Mucosa of descending colon (tissue), 3 donors: ENCODE measurements around the gene ITPKB. TPM values are rescaled to one million over a fixed set of nuclear protein-coding genes. Genes with fewer than 3 reads are reported as not detected.

Source experiments
- ATAC-seq: fragments of 200-7000 bp; cut with Tn5 transposase; one replicate; pipeline ENCODE4 v1.9.1; 2020; ENCODE audit warnings: mild to moderate bottlenecking, moderate library complexity
- DNase-seq, 3 donors: peaks; one replicate each; pipeline ENCODE4 v3.0.0-alpha.2; 2020
- H3K36me3 ChIP-seq: fragments of 200-600 bp; one replicate; pipeline ENCODE4 v1.8.0; 2021; ENCODE audit warnings: low read depth, mild to moderate bottlenecking
- H3K4me1 ChIP-seq: fragments of 200-600 bp; one replicate; pipeline ENCODE4 v1.8.0; 2021; ENCODE audit warnings: low read depth, mild to moderate bottlenecking
- H3K4me3 ChIP-seq: fragments of 200-600 bp; one replicate; pipeline ENCODE4 v1.8.0; 2021; ENCODE audit warnings: mild to moderate bottlenecking
- H3K9me3 ChIP-seq: fragments of 200-600 bp; one replicate; pipeline ENCODE4 v1.8.0; 2021; ENCODE audit warnings: mild to moderate bottlenecking
- intact Hi-C, 2 donors: fragments of 100-400 bp; cut with DNase I in 1 of 2; cut with micrococcal nuclease in 1 of 2; formaldehyde crosslinking; loops; one replicate each; pipeline versions ENCODE4 v1.11.0 to v1.11.1; 2022; cut with DNase I, micrococcal nuclease
- total RNA-seq, 3 donors: library from RNA; stranded (reverse); fragmentation: NEBNext Ultra II Directional in 2 of 3; extraction: Animal tissue kit (Norgen Biotek cat#: 25700) in 2 of 3; gene quantifications; one replicate each; pipeline versions ENCODE4 v1.2.1 to v1.2.4, GENCODE V29; 2021 to 2023
- TF ChIP-seq, protein P1 (sequence below): fragments of 200-600 bp; IDR thresholded peaks from one replicate; pipeline ENCODE4 v1.8.0; 2022; ENCODE audit warnings: antibody characterized with exemption, mild to moderate bottlenecking
- donor health status: DM: no; HTN: no; CAD: no; lungs with moderate emphysema.
- donor health status: DM: no; HTN: no; CAD: no.
- donor health status: DM: no; HTN: yes; CAD: no.

ITPKB gene
- total RNA-seq, 3 donors from 2014 or later = 9.5 to 90.3 (median 11.7) TPM

DNA sequence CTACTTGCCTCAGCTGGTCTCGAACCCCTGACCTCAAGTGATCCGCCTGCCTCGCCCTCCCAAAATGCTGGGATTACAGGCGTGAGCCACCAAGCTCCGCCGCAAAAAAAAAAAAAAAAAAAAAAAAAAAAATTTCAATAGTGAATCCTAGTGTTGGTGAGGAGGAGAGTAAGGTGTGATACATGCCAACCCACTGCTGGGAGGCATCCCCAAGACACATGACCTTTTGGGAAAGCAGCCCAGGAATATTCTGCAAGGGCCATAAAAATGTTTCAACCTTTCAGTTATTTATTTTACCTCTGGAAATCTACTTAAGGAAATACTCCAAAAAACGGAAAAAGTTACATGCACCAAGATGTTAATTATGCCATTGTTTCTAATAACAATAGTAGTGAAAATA, 69.0 kb downstream of the ITPKB start:
- peak in 1 of 3 donors; percentile 23 for DNase-seq
- peaks cover 9% of the 10 kb centered on the region for H3K4me1 ChIP-seq
- no peaks in the 10 kb centered on the region for H3K36me3 ChIP-seq
- H3K9me3 ChIP-seq = no peaks in the 10 kb centered on the region
- TF ChIP-seq, protein P1, sequence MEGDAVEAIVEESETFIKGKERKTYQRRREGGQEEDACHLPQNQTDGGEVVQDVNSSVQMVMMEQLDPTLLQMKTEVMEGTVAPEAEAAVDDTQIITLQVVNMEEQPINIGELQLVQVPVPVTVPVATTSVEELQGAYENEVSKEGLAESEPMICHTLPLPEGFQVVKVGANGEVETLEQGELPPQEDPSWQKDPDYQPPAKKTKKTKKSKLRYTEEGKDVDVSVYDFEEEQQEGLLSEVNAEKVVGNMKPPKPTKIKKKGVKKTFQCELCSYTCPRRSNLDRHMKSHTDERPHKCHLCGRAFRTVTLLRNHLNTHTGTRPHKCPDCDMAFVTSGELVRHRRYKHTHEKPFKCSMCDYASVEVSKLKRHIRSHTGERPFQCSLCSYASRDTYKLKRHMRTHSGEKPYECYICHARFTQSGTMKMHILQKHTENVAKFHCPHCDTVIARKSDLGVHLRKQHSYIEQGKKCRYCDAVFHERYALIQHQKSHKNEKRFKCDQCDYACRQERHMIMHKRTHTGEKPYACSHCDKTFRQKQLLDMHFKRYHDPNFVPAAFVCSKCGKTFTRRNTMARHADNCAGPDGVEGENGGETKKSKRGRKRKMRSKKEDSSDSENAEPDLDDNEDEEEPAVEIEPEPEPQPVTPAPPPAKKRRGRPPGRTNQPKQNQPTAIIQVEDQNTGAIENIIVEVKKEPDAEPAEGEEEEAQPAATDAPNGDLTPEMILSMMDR = no peak
- no peak overlapping the region for H3K4me3 ChIP-seq
- ATAC-seq = no peak
- intact Hi-C loops = no loop called here

DNA sequence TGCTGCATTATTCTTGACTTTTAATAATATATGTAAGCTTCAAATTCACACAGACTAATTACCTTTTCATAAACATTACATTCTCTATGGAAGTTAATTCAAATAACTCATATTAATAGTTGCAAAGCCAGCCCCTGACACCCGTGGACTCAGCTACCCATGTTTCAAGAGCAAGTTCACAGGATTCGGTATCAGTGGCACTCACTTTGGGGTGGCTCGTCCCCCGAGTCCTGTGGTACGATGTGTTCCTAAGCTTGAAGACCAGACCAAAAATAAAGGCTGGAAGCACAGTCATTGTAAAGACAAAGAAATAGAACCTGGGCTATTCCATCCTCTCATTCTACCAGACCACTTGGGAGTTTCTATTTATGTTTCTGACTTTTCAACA, 70.9 kb downstream of the ITPKB start:
- ATAC-seq (no peak), DNase-seq (no peak)
- TF ChIP-seq, protein P1 = no peak
- Histone ChIP-seq H3K4me3 (no peak overlapping the region), H3K4me1 (peaks cover 16% of the 10 kb centered on the region), H3K36me3 (no peaks in the 10 kb centered on the region), H3K9me3 (no peaks in the 10 kb centered on the region)
- intact Hi-C loops = no loop called here

- TF ChIP-seq, protein P1 = no peak
- peaks cover 23% of the 10 kb centered on the region for H3K4me1 ChIP-seq
- DNase-seq = no peak
Measured at GRCh38 chr1:226666692-226667091, 72.4 kb downstream of the ITPKB start.

DNA sequence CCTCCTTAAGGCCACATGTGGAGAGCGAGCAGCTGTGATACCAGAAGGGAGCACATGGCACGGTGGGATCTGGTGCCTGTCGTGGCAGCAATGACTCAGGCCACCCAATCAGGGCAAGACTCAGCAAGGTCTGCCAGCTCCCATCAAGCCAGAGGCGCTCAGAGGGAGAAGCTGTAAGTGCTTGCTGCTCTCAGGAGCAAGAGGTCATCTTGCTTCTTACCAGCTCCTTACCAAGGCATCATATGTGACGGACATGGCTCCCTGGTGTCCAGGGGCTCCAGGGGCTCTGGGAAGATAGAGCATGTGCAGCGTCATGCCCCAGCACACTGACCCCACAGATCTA, 72.9 kb downstream of the ITPKB start:
- H3K4me1 ChIP-seq = peaks cover 24% of the 10 kb centered on the region
- H3K4me3 ChIP-seq = no peak overlapping the region
- TF ChIP-seq, protein P1 = no peak
- intact Hi-C loops = no loop called here
- ATAC-seq = no peak
- H3K9me3 ChIP-seq = no peaks in the 10 kb centered on the region
- no peaks in the 10 kb centered on the region for H3K36me3 ChIP-seq
- peak in 1 of 3 donors; percentile 44 for DNase-seq

More at GRCh38 chr1:226666692-226667091, 72.4 kb downstream of the ITPKB start:
- ATAC-seq = no peak
- H3K4me3 ChIP-seq = no peak overlapping the region
- no peaks in the 10 kb centered on the region for H3K36me3 ChIP-seq
- no peaks in the 10 kb centered on the region for H3K9me3 ChIP-seq
- intact Hi-C loops = no loop called here

- DNase-seq (peak in 1 of 3 donors; percentile 41), ATAC-seq (no peak)
- TF ChIP-seq, protein P1 = no peak
- Histone ChIP-seq H3K4me1 (peaks cover 28% of the 10 kb centered on the region), H3K36me3 (no peaks in the 10 kb centered on the region), H3K4me3 (no peak overlapping the region), H3K9me3 (no peaks in the 10 kb centered on the region)
- intact Hi-C loops = no loop called here
Measured at GRCh38 chr1:226665505-226666163, 73.4 kb downstream of the ITPKB start.
